HepG2 (cell line): Measurements from ENCODE around the gene EVI2B.

Experiments
- CC2D1A ChIP-seq: sonication (generic); formaldehyde crosslinking; IDR thresholded peaks from 2 replicates; pipeline ENCODE4 v1.8.1; 2023; ENCODE audit warnings: mild to moderate bottlenecking, missing genetic modification reagents
- CTCF ChIP-seq: sonication (generic); formaldehyde crosslinking; IDR thresholded peaks from 2 replicates; pipeline ENCODE4 v1.5.0; 2020; ENCODE audit warnings: mild to moderate bottlenecking, missing genetic modification reagents, moderate library complexity
- IKZF1 ChIP-seq: fragments of 450-650 bp; IDR thresholded peaks from 2 replicates; pipeline ENCODE4 v1.7.1; 2016
- KDM1A ChIP-seq: IDR thresholded peaks from 2 replicates; pipeline ENCODE4 v1.6.1; 2016; ENCODE audit warnings: missing compliant biosample characterization
- SP1 ChIP-seq, 2 experiments: fragments of 450-650 bp in 1 of 2; sonication (generic) in 1 of 2; formaldehyde crosslinking in 1 of 2; IDR thresholded peaks; 2 replicates each; pipeline versions ENCODE4 v1.4.0 to v1.6.1; 2016 to 2020; ENCODE audit warnings: missing genetic modification reagents in 1 of 2
- ZFP37 ChIP-seq: sonication (generic); formaldehyde crosslinking; IDR thresholded peaks from 2 replicates; pipeline ENCODE4 v1.4.0; 2020; ENCODE audit warnings: missing genetic modification reagents, borderline replicate concordance
- ZNF513 ChIP-seq: sonication (generic); formaldehyde crosslinking; conservative IDR thresholded peaks from 2 replicates; pipeline ENCODE4 v1.5.0; 2020; ENCODE audit warnings: missing genetic modification reagents
- TF ChIP-seq, protein P1 (sequence below): sonication (generic); formaldehyde crosslinking; IDR thresholded peaks from 2 replicates; pipeline ENCODE4 v1.8.1; 2023; ENCODE audit warnings: mild to moderate bottlenecking, missing genetic modification reagents, borderline replicate concordance

GRCh38 chr17:31297090-31297489 lies 16.8 kb downstream of the EVI2B start, which contains the start of gene OMG:
- TF ChIP-seq, protein P1, sequence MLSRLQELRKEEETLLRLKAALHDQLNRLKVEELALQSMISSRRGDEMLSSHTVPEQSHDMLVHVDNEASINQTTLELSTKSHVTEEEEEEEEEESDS (CRISPR knock-in tag) = no peak
- TF ChIP-seq IKZF1 = no peak
- TF ChIP-seq CC2D1A (CRISPR knock-in tag) = no peak
- TF ChIP-seq KDM1A (CRISPR knock-in tag) = no peak
- TF ChIP-seq ZNF513 (CRISPR knock-in tag) = no peak
- no peak for TF ChIP-seq ZFP37
- TF ChIP-seq SP1 (IDR thresholded peaks at IDR 0.05) = no peak
- TF ChIP-seq SP1 (CRISPR knock-in tag; IDR thresholded peaks at IDR 0.05) = no peak
- TF ChIP-seq CTCF (CRISPR knock-in tag) = no peak
